Peyer's patch (tissue), 4 donors: ENCODE results near the gene SLC35F2. TPM values are rescaled to one million over a fixed set of nuclear protein-coding genes. Genes with fewer than 3 reads are reported as not detected.
"Not testable (repeated sequence)": the region's sequence is repeated elsewhere in the genome, so short reads cannot be mapped to it uniquely, and the experiment has no call there.

ENCODE experiments used
- DNase-seq, 3 donors: peaks; one replicate each; pipeline ENCODE4 v3.0.0-alpha.2; 2017 to 2019
- H3K27ac ChIP-seq, 4 donors: fragments of 200-600 bp; sonication (generic); one replicate each; pipeline ENCODE4 v1.5.1; 2016 to 2019
- H3K27me3 ChIP-seq, 2 donors: fragments of 200-600 bp; sonication (generic); one replicate each; pipeline ENCODE4 v1.5.1; 2019
- H3K36me3 ChIP-seq, 3 donors: fragments of 200-600 bp; sonication (generic); one replicate each; pipeline ENCODE4 v1.5.1; 2016 to 2019
- H3K4me1 ChIP-seq, 4 donors: fragments of 200-600 bp; sonication (generic); one replicate each; pipeline ENCODE4 v1.5.1; 2016 to 2019
- H3K4me3 ChIP-seq, 4 donors: fragments of 200-600 bp; sonication (generic); 1 replicate in 3 of 4; 2 replicates in 1 of 4; pipeline ENCODE4 v1.5.1; 2016 to 2019; ENCODE audit warnings: mild to moderate bottlenecking in 1 of 4
- H3K9me3 ChIP-seq, 4 donors: fragments of 200-600 bp; sonication (generic); one replicate each; pipeline ENCODE4 v1.5.1; 2016 to 2019; ENCODE audit warnings: mild to moderate bottlenecking in 1 of 4
- CTCF ChIP-seq, 6 experiments: fragments of 450-650 bp in 4 of 6; fragments of 200-600 bp in 2 of 6; sonication (generic) in 1 of 6; IDR thresholded peaks; one replicate each; pipeline ENCODE4 v1.5.1; 2017 to 2019; ENCODE audit warnings: antibody characterized with exemption in 6 of 6, mild to moderate bottlenecking in 3 of 6, moderate library complexity in 1 of 6
- POLR2A ChIP-seq, 2 donors: fragments of 450-650 bp; IDR thresholded peaks; one replicate each; pipeline ENCODE4 v1.5.1; 2017; ENCODE audit warnings: antibody characterized with exemption in 2 of 2, mild to moderate bottlenecking in 2 of 2, moderate library complexity in 2 of 2
- total RNA-seq, 4 donors: library from RNA; depleted of rRNA; stranded (reverse); fragments of >200 nt; gene quantifications; one replicate each; pipeline ENCODE4 v1.1.0, GENCODE V29; 2016

The SLC35F2 gene
- total RNA-seq, 4 donors from 2014 or later = 9.1 to 28.5 (median 20.1) TPM

- TF ChIP-seq CTCF (IDR thresholded peaks at IDR 0.05) (no peak), POLR2A (IDR thresholded peaks at IDR 0.05) (no peak)
- no peaks in the 10 kb centered on the region for H3K36me3 ChIP-seq
- H3K27ac ChIP-seq = no peak overlapping the region
- peaks cover 0 to 6% (median 0%) of the 10 kb centered on the region in 4 donors for H3K4me1 ChIP-seq
- no peaks in the 10 kb centered on the region for H3K9me3 ChIP-seq
- no peak overlapping the region for H3K4me3 ChIP-seq
- DNase-seq = no peak
- no peaks in the 10 kb centered on the region for H3K27me3 ChIP-seq
These were observed 6.0 kb upstream of the SLC35F2 start for GRCh38 chr11:107864591-107864990.

- Histone ChIP-seq H3K27ac (no peak overlapping the region), H3K36me3 (no peaks in the 10 kb centered on the region), H3K4me1 (peaks cover 0 to 11% (median 0%) of the 10 kb centered on the region in 4 donors), H3K9me3 (no peaks in the 10 kb centered on the region), H3K27me3 (no peaks in the 10 kb centered on the region), H3K4me3 (no peak overlapping the region)
- DNase-seq = no peak
- TF ChIP-seq CTCF (IDR thresholded peaks at IDR 0.05) (no peak), POLR2A (IDR thresholded peaks at IDR 0.05) (no peak)
These were observed 2.1 kb upstream of the SLC35F2 start for GRCh38 chr11:107860688-107861087.

- H3K9me3 ChIP-seq, DNase-seq: not testable (repeated sequence)
These were observed 1.6 kb upstream of the SLC35F2 start for GRCh38 chr11:107860240-107860620.

GRCh38 chr11:107859459-107860239 lies 1.1 kb upstream of the SLC35F2 start:
- no peak for TF ChIP-seq CTCF (IDR thresholded peaks at IDR 0.05)
- no peak for TF ChIP-seq POLR2A (IDR thresholded peaks at IDR 0.05)
- no peaks in the 10 kb centered on the region for H3K9me3 ChIP-seq
- DNase-seq = peak; percentile 50 to 74 (median 62)
- peaks cover 0 to 11% (median 0%) of the 10 kb centered on the region in 4 donors for H3K4me1 ChIP-seq
- H3K27me3 ChIP-seq = no peaks in the 10 kb centered on the region
- peak overlapping the region; percentile 55 to 84 (median 68) for H3K4me3 ChIP-seq
- peak overlapping the region; percentile 63 to 91 (median 75) for H3K27ac ChIP-seq
- no peaks in the 10 kb centered on the region for H3K36me3 ChIP-seq

More at GRCh38 chr11:107860240-107860620, 1.6 kb upstream of the SLC35F2 start:
- not testable (repeated sequence) for H3K27ac ChIP-seq, H3K4me3 ChIP-seq, H3K27me3 ChIP-seq, H3K36me3 ChIP-seq
- peaks cover 0 to 11% (median 0%) of the 10 kb centered on the region in 4 donors for H3K4me1 ChIP-seq

GRCh38 chr11:107857550-107858216 lies 904 bp downstream of the SLC35F2 start:
- Histone ChIP-seq H3K4me3 (peak overlapping the region; percentile 55 to 84 (median 68)), H3K9me3 (no peaks in the 10 kb centered on the region), H3K27ac (peak overlapping the region; percentile 63 to 91 (median 75)), H3K36me3 (no peaks in the 10 kb centered on the region), H3K4me1 (peaks cover 0 to 11% (median 0%) of the 10 kb centered on the region in 4 donors), H3K27me3 (no peaks in the 10 kb centered on the region)
- no peak for TF ChIP-seq CTCF (IDR thresholded peaks at IDR 0.05)
- no peak for TF ChIP-seq POLR2A (IDR thresholded peaks at IDR 0.05)
- DNase-seq = no peak

- Histone ChIP-seq H3K4me1 (peaks cover 0 to 11% (median 0%) of the 10 kb centered on the region in 4 donors), H3K9me3 (no peaks in the 10 kb centered on the region), H3K27me3 (no peaks in the 10 kb centered on the region), H3K27ac (peak overlapping the region in 3 of 4 donors; percentile 63 to 91 (median 79)), H3K4me3 (peak overlapping the region in 3 of 4 donors; percentile 55 to 84 (median 82)), H3K36me3 (no peaks in the 10 kb centered on the region)
- no peak for TF ChIP-seq POLR2A (IDR thresholded peaks at IDR 0.05)
- no peak for TF ChIP-seq CTCF (IDR thresholded peaks at IDR 0.05)
- DNase-seq = peak in 2 of 3 donors; percentile 53 to 74
These were observed 1.5 kb downstream of the SLC35F2 start for GRCh38 chr11:107856981-107857517.
